ENCODE measurements around the gene CRLF2.
"Not testable (repeated sequence)": the region's sequence is repeated elsewhere in the genome, so short reads cannot be mapped to it uniquely, and the experiment has no call there.

Gene CRLF2

GRCh38 chrX:1165535-1166196 is 46.8 kb downstream of the CRLF2 start:
- DNase-seq: no peak

DNA sequence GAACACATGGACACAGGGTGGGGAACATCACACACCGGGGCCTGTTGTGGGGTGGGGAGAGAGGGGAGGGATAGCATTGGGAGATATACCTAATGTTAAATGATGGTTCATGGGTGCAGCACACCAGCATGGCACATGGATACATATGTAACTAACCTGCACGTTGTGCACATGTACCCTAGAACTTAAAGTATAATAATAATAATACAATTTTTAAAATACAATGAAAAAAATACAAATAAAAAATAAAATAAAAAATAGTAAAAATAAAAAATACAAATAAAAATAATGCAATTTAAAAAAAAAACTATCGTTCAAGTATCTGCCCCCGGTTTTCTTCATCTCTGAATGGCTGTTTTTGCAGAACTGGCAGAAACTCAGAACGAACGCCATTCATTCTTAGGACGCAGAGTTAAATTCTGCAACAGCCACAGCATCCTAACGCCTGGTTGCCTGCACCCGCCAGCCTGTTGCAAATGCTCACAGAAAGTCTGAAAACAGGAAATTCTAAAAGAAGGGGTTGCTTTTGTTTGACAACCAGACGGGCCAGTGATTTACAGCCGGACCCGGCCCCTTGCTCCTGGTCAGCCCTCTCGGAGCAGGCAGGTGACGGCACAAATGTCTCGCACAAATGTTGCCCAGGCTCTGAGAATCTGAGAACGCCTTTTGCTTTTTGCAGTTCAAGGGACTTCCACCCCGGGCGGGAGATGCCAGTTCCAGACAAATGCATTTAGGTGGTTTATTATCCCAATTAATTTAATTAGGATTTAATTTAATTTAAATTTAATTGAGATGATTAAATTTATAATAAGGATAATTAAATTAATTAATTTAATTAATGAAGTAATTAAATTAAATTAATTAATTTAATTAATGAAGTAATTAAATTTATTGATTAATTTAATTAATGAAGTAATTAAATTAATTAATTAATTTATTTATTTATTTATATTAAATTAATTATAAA is 47.8 kb downstream of the CRLF2 start:
- no peak for DNase-seq

DNA sequence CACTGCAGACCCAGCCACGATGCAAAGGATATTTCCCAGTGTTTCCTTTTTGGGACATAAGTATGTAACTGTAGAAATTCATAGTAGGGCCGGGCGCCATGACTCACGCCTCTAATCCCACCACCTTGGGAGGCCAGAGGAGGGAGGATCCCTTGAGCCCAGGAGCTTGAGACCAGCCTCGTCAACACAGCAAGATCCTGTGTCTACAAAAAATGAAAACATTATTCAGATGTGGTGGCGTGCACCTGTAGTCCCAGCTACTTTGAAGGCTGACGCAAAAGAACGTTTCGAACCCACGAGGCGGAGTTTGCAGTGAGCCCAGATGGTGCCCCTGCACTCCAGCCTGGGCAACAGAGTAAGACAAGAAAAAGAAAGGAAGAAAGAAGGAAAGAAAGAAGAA is 49.2 kb downstream of the CRLF2 start:
- DNase-seq: no peak

DNA sequence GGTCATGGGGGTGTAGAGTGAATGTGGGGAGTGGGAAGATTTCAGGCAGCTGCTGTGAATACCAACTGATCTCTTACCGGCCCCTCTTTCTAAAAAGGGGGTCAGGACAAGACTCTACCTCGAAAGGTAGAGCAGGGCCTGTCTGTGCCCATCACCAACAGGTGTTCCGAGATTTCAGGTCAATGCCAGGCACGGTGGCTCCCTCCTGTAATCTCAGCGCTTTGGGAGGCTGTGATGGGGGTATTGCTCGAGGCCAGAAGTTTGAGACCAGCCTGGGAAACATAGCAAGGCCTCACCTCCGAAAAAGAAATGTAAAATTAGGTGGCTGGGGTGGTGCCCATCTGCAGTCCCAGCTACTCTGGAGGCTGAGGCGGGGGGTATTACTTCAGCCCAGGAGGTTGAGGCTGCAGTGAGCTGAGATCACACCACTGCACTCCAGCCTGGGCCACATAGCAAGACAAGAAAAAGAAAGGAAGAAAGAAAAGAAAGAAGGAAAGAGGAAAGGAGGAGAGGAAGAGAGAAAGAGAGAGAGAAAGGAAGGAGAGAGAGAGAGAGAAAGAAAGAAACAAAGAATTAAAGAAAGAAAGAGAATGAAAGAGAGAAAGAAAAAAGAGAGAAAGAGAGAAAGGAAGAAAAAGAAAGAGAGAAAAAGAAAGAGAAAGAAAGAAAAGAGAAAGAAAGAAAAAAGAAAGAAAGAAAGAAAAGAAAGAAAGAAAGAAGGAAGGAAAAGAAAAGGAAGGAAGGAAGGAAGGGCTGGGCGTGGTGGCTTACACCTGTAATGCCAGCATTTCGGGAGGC is 50.1 kb downstream of the CRLF2 start:
- DNase-seq: no peak

- no peak for DNase-seq
Measured at GRCh38 chrX:1159548-1159947, 52.9 kb downstream of the CRLF2 start.

- not testable (repeated sequence) for DNase-seq
Measured at GRCh38 chrX:1156681-1157455, 55.6 kb downstream of the CRLF2 start.

- no peak for DNase-seq
Measured at GRCh38 chrX:1153940-1154339, 58.5 kb downstream of the CRLF2 start.

DNA sequence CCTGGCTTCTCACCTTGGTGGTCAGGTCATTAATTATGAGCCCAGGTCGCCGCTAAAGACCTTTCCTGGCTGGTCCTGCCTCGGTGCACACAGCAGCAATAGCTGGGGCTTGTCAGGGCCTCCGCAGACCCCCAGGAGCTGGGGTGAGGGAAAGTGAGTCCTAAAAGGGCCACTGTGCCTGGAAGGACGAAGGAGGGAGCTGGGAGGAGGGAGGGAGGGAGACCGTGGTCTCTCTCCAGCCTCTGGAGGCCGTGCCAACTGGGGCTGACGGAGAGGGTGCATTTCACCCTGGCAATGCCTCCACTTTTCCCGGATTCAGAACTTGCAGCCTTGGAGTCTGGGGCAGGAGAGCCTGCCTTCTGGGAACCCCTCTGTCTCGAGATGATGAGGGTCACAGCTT is 60.4 kb downstream of the CRLF2 start:
- no peak for DNase-seq

DNA sequence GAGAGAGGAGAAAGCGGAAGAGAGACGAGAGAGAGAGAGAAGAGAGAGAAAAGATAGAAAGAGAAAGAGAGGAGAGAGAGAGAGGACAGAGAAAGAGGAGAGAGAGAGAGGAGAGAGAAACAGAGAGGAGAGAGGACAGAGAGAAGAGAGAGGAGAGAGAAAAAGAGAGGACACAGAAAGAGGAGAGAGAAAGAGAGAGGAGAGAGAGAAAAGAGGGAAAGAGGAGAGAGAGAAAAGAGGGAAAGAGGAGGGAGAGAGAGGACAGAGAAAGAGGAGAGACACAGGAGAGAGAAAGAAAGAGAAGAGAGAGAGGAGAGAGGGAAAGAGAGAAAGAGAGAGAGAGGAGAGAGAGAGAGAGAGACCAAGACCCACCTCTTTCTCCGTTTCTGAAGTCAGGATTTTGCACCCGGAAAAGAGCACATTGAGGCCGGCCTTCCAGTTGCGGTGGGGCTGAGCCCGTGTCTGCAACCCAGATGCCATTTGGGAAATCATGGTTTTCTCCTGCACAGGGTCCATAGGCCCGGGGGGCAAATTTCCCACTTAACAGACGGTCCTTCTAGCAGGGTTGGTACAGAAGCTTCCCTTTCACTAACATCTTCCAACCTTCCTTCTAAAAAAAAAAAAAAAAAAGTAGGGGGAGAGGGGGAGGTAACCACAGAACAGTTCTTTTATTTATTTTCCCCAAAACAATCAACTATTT is 60.9 kb downstream of the CRLF2 start:
- DNase-seq: no peak

- DNase-seq: no peak
Measured at GRCh38 chrX:1150569-1151347, 61.7 kb downstream of the CRLF2 start.

DNA sequence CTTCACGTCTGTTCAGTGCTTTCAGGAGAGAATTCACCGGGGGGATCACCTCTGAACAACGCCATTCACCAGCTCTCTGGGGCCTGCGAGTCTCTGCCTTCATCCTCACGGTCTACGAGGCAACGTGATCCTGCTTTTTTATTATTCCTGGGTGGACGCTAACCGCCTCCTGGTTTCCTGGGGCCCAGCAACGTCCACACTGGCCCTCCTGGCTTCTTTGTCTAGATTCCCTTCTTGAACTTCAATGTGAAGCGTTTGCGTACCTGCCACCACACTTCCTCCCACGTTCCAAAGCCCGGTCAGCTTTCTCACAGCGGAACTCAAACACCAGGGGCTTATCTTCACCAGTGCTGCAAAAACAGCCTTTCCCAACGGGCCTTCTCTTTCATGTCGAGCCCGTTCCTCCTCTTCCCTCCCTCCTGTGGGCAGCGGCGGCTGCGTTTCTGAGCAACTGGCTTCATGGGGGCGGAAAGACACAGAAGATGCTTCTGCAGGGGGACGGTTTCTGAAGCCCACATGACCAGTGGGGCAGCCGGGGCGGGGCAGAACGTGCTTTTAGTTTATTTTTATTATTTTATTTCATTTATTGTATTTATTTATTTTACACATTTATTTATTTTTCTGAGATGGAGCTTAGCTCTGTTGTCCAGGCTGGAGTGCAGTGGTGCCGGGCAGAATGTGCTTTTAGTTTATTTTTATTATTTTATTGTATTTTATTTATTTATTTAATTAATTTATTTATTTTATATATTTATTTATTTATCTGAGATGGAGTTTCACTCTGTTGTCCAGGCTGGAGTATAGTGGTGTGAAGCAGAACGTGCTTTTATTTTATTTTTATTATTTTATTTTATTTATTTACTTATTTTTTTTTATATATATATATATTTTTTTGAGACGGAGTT is 64.6 kb downstream of the CRLF2 start:
- DNase-seq: no peak

DNA sequence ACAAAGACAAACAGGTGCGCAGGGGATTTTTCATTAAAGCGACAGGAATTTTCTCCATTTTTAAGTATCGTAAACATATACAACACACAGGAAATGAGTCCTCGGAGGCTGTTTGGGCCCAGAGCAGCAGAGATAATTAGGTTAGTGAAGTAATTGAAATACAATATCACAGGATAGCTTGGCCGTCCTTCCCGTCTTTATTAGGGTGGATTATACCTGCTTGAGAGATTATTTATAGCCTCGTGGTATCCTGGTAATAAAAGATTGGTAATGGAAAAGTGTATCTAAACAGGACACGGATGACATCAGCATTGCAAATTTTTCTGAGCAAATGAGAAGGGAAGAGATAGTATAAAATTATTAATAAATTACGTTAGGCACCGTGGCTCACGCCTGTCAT is 68.2 kb downstream of the CRLF2 start:
- no peak for DNase-seq

Data from hippocampal formation (tissue), 2 donors.